Small intestine (tissue), 7 donors: ENCODE measurements around the gene HAPLN3. TPM values are rescaled to one million over a fixed set of nuclear protein-coding genes. Genes with fewer than 3 reads are reported as not detected.

Source experiments
- DNase-seq, 2 donors: peaks; one replicate each; pipeline versions ENCODE4 v3.0.0 to v3.0.0-alpha.2; 2013
- FAIRE-seq: peaks from 2 replicates; lab custom pipeline; 2012; peaks lifted over from hg19 to GRCh38; lab: Jason Lieb, UNC
- H3K27ac ChIP-seq, 3 donors: one replicate each; pipeline ENCODE4 v1.5.1; 2013; ENCODE audit warnings: low read length in 2 of 3, mild to moderate bottlenecking in 2 of 3, control low read depth in 1 of 3, inconsistent platforms in 1 of 3, low read depth in 1 of 3, moderate library complexity in 1 of 3
- H3K27me3 ChIP-seq, 3 donors: one replicate each; pipeline ENCODE4 v1.6.1; 2013; ENCODE audit warnings: low read length in 3 of 3, inconsistent platforms in 1 of 3; ENCODE audit not compliant: control insufficient read depth in 3 of 3, insufficient read depth in 3 of 3
- H3K36me3 ChIP-seq, 3 donors: one replicate each; pipeline ENCODE4 v1.6.1; 2013; ENCODE audit warnings: low read length in 3 of 3, inconsistent platforms in 1 of 3, low read depth in 1 of 3, mild to moderate bottlenecking in 1 of 3, moderate library complexity in 1 of 3; ENCODE audit not compliant: control insufficient read depth in 3 of 3, insufficient read depth in 2 of 3
- H3K4me1 ChIP-seq, 3 donors: one replicate each; pipeline ENCODE4 v1.6.1; 2013; ENCODE audit warnings: low read length in 2 of 3, inconsistent platforms in 1 of 3, low read depth in 1 of 3, mild to moderate bottlenecking in 1 of 3, moderate library complexity in 1 of 3; ENCODE audit not compliant: control insufficient read depth in 3 of 3, insufficient read depth in 2 of 3
- H3K4me3 ChIP-seq, 3 donors: one replicate each; pipeline ENCODE4 v1.5.1; 2013; ENCODE audit warnings: low read length in 3 of 3, control low read depth in 1 of 3, inconsistent platforms in 1 of 3, low read depth in 1 of 3, mild to moderate bottlenecking in 1 of 3, moderate library complexity in 1 of 3
- H3K9me3 ChIP-seq, 2 donors: one replicate each; pipeline ENCODE4 v1.6.1; 2013; ENCODE audit warnings: low read depth in 1 of 2, low read length in 1 of 2; ENCODE audit not compliant: control insufficient read depth in 2 of 2, insufficient read depth in 1 of 2
- WGBS, 3 donors: extraction: QIAGEN DNeasy Blood & Tissue Kit; methylation state at CpG; one replicate each; pipeline ENCODE4 v1.1.7; 2013; 5-methylcytosine and 5-hydroxymethylcytosine counted together
- polyA plus RNA-seq, 4 donors: library from polyadenylated mRNA; stranded (reverse) in 3 of 4; unstranded in 1 of 4; fragments of 200-250 nt in 3 of 4; fragments of 120-200 nt in 1 of 4; gene quantifications; one replicate each; pipeline versions ENCODE4 v1.2.1 to v1.2.3, GENCODE V29; 2013
- donor health status: healthy with polysubstance abuse.
- donor health status: control.
- donor health status: control.
- donor health status: Bipolar disorder and iron deficiency.
- donor health status: healthy.

Gene HAPLN3
- polyA plus RNA-seq, 4 donors, result 0.27 to 7.6 (median 1.5) TPM; not detected in 1

GRCh38 chr15:88872706-88873105 lies 22.6 kb downstream of the HAPLN3 start:
- no peaks in the 10 kb centered on the region for H3K9me3 ChIP-seq
- DNase-seq (no peak), FAIRE-seq (no peak)
- H3K27me3 ChIP-seq, result peaks cover 0 to 13% (median 0%) of the 10 kb centered on the region in 3 donors
- no peaks in the 10 kb centered on the region for H3K4me1 ChIP-seq
- no peaks in the 10 kb centered on the region for H3K36me3 ChIP-seq
- H3K27ac ChIP-seq, result no peak overlapping the region
- H3K4me3 ChIP-seq, result no peak overlapping the region
- 49 to 70% (median 51%) methylated on average over 9 of the region's 9 CpGs for WGBS, 3 donors

- Histone ChIP-seq H3K4me3 (no peak overlapping the region), H3K9me3 (no peaks in the 10 kb centered on the region), H3K27ac (no peak overlapping the region), H3K36me3 (no peaks in the 10 kb centered on the region), H3K27me3 (peaks cover 0 to 13% (median 0%) of the 10 kb centered on the region in 3 donors), H3K4me1 (no peaks in the 10 kb centered on the region)
- DNase-seq (no peak), FAIRE-seq (no peak)
- 57 to 63% (median 63%) methylated on average over 6 of the region's 6 CpGs for WGBS, 3 donors
Observed at GRCh38 chr15:88872106-88872505, 23.2 kb downstream of the HAPLN3 start.

GRCh38 chr15:88871313-88871712 lies 24.0 kb downstream of the HAPLN3 start:
- WGBS, 3 donors, result 66 to 75% (median 74%) methylated on average over 13 to 14 of the region's 14 CpGs
- no peak for FAIRE-seq
- Histone ChIP-seq H3K9me3 (no peaks in the 10 kb centered on the region), H3K27ac (no peak overlapping the region), H3K36me3 (no peaks in the 10 kb centered on the region), H3K4me1 (no peaks in the 10 kb centered on the region), H3K4me3 (no peak overlapping the region), H3K27me3 (peaks cover 0 to 14% (median 0%) of the 10 kb centered on the region in 3 donors)
- no peak for DNase-seq

- Histone ChIP-seq H3K4me3 (no peak overlapping the region), H3K27ac (no peak overlapping the region), H3K9me3 (no peaks in the 10 kb centered on the region), H3K4me1 (no peaks in the 10 kb centered on the region), H3K36me3 (no peaks in the 10 kb centered on the region), H3K27me3 (peaks cover 0 to 6% (median 0%) of the 10 kb centered on the region in 3 donors)
- 87 to 91% (median 89%) methylated on average over 10 of the region's 10 CpGs for WGBS, 3 donors
- no peak for FAIRE-seq
- DNase-seq, result no peak
Observed at GRCh38 chr15:88866295-88866881, 29.0 kb downstream of the HAPLN3 start.

- peaks cover 0 to 2% (median 0%) of the 10 kb centered on the region in 3 donors for H3K27me3 ChIP-seq
- no peak overlapping the region for H3K27ac ChIP-seq
- H3K4me3 ChIP-seq, result no peak overlapping the region
- no peaks in the 10 kb centered on the region for H3K36me3 ChIP-seq
- H3K9me3 ChIP-seq, result no peaks in the 10 kb centered on the region
- WGBS, 3 donors, result 61 to 72% (median 65%) methylated on average over 6 of the region's 6 CpGs
- DNase-seq (no peak), FAIRE-seq (no peak)
- H3K4me1 ChIP-seq, result no peaks in the 10 kb centered on the region
Observed at GRCh38 chr15:88865498-88866099, 29.7 kb downstream of the HAPLN3 start.

GRCh38 chr15:88864861-88865497 lies 30.4 kb downstream of the HAPLN3 start:
- Histone ChIP-seq H3K36me3 (no peaks in the 10 kb centered on the region), H3K4me3 (no peak overlapping the region), H3K27me3 (peaks cover 0 to 2% (median 0%) of the 10 kb centered on the region in 3 donors), H3K9me3 (no peaks in the 10 kb centered on the region), H3K27ac (no peak overlapping the region), H3K4me1 (no peaks in the 10 kb centered on the region)
- DNase-seq (no peak), FAIRE-seq (no peak)
- 61 to 72% (median 63%) methylated on average over 4 of the region's 4 CpGs for WGBS, 3 donors

- FAIRE-seq, result no peak
- Histone ChIP-seq H3K27me3 (peaks cover 0 to 2% (median 0%) of the 10 kb centered on the region in 3 donors), H3K4me3 (no peak overlapping the region), H3K9me3 (no peaks in the 10 kb centered on the region), H3K4me1 (no peaks in the 10 kb centered on the region), H3K36me3 (no peaks in the 10 kb centered on the region), H3K27ac (no peak overlapping the region)
- DNase-seq, result no peak
- 32 to 55% (median 40%) methylated on average over 1 of the region's 1 CpG for WGBS, 3 donors
Observed at GRCh38 chr15:88863412-88863811, 31.9 kb downstream of the HAPLN3 start.

- no peaks in the 10 kb centered on the region for H3K36me3 ChIP-seq
- WGBS, 3 donors, result 59 to 70% (median 66%) methylated on average over 7 of the region's 7 CpGs
- H3K9me3 ChIP-seq, result peaks cover 0 to 5% of the 10 kb centered on the region in 2 donors
- H3K27ac ChIP-seq, result no peak overlapping the region
- no peak for FAIRE-seq
- DNase-seq, result no peak
- H3K4me1 ChIP-seq, result no peaks in the 10 kb centered on the region
- no peaks in the 10 kb centered on the region for H3K27me3 ChIP-seq
- H3K4me3 ChIP-seq, result no peak overlapping the region
Observed at GRCh38 chr15:88860212-88860611, 35.1 kb downstream of the HAPLN3 start.
